A673 (cell line): ENCODE measurements around the gene TRAPPC12. TPM values are rescaled to one million over a fixed set of nuclear protein-coding genes. Genes with fewer than 3 reads are reported as not detected.

Experiments
- BruUV-seq: library from RNA; stranded (reverse); fragments of 400-500 nt; replicated peaks from 2 replicates; lab custom pipeline; 2021; lab: Mats Ljungman, UMichigan
- CTCF ChIA-PET: fragments of 300-600 bp; sonication (Branson Sonifier 250); formaldehyde crosslinking; loops from one replicate; lab custom pipeline; 2022; ENCODE audit warnings: antibody characterized with exemption; lab: Charles Lee
- POLR2A ChIA-PET: fragments of 300-600 bp; sonication (Branson Sonifier 250); formaldehyde crosslinking; loops from one replicate; lab custom pipeline; 2022; ENCODE audit warnings: antibody characterized with exemption; ENCODE audit not compliant: low non-redundant PET; lab: Charles Lee
- DNase-seq: peaks from one replicate; pipeline ENCODE4 v3.0.0-alpha.2; 2015; ENCODE audit warnings: low spot score
- H3K27ac ChIP-seq: fragments of 200-600 bp; sonication (generic); 2 replicates; pipeline ENCODE4 v1.5.1; 2016; ENCODE audit warnings: mixed run types, low read depth, mild to moderate bottlenecking, mixed read lengths, antibody characterized with exemption, low read length; ENCODE audit not compliant: poor library complexity, severe bottlenecking
- H3K27me3 ChIP-seq: fragments of 200-600 bp; sonication (generic); replicated peaks from 2 replicates; pipeline ENCODE4 v1.6.1; 2017; ENCODE audit warnings: mixed run types, low read depth, mild to moderate bottlenecking, mixed read lengths, antibody characterized with exemption, low read length; ENCODE audit not compliant: insufficient read depth, poor library complexity
- H3K36me3 ChIP-seq: fragments of 200-600 bp; sonication (generic); 2 replicates; pipeline ENCODE4 v1.6.1; 2016; ENCODE audit warnings: mixed run types, mild to moderate bottlenecking, mixed read lengths, antibody characterized with exemption, low read length; ENCODE audit not compliant: insufficient read depth, poor library complexity, severe bottlenecking
- H3K4me1 ChIP-seq: fragments of 200-600 bp; sonication (generic); 2 replicates; pipeline ENCODE4 v1.6.1; 2017; ENCODE audit warnings: mixed run types, mild to moderate bottlenecking, mixed read lengths, antibody characterized with exemption, low read length; ENCODE audit not compliant: insufficient read depth, poor library complexity, severe bottlenecking
- H3K4me3 ChIP-seq: fragments of 200-600 bp; sonication (generic); 2 replicates; pipeline ENCODE4 v1.5.1; 2016; ENCODE audit warnings: low read depth, mixed run types, mild to moderate bottlenecking, mixed read lengths, low read length; ENCODE audit not compliant: poor library complexity, severe bottlenecking
- H3K9me3 ChIP-seq: fragments of 200-600 bp; sonication (generic); 2 replicates; pipeline ENCODE4 v1.6.1; 2016; ENCODE audit warnings: mixed run types, low read depth, mild to moderate bottlenecking, mixed read lengths, antibody characterized with exemption, low read length; ENCODE audit not compliant: poor library complexity, severe bottlenecking
- CTCF ChIP-seq: fragments of 300-800, 200-600 bp; sonication (generic); conservative IDR thresholded peaks from 2 replicates; pipeline ENCODE4 v1.5.1; 2017; ENCODE audit warnings: low read depth, mild to moderate bottlenecking, antibody characterized with exemption, low read length, moderate library complexity, mixed read lengths
- EZH2 ChIP-seq: fragments of 200-600 bp; sonication (generic); IDR thresholded peaks from 2 replicates; pipeline ENCODE4 v1.6.1; 2017; ENCODE audit warnings: borderline replicate concordance, low read depth, mild to moderate bottlenecking, mixed read lengths, antibody characterized with exemption, low read length; ENCODE audit not compliant: poor library complexity, severe bottlenecking
- intact Hi-C: fragments of 100-400 bp; cut with micrococcal nuclease; formaldehyde crosslinking; loops from one replicate; pipeline ENCODE4 v1.10.0; 2022; ENCODE audit not compliant: unreplicated experiment
- total RNA-seq: library from RNA; stranded (reverse); gene quantifications from 2 replicates; pipeline ENCODE4 v1.2.3, GENCODE V29; 2021

TRAPPC12 gene
- total RNA-seq, 1 experiment from 2014 or later: 94.4 TPM

- no peaks in the 10 kb centered on the region for H3K27me3 ChIP-seq
- H3K9me3 ChIP-seq: no peaks in the 10 kb centered on the region
- TF ChIP-seq EZH2 (no peak), CTCF (no peak)
- peaks cover 12% of the 10 kb centered on the region for H3K36me3 ChIP-seq
- intact Hi-C loops: no loop called here
- no peaks in the 10 kb centered on the region for H3K4me1 ChIP-seq
- H3K27ac ChIP-seq: no peak overlapping the region
- no peak overlapping the region for H3K4me3 ChIP-seq
- no peak for DNase-seq
- no TSS peak for BruUV-seq
- CTCF ChIA-PET: no interaction called here
- POLR2A ChIA-PET: no interaction called here
Measured at GRCh38 chr2:3442185-3442584, 62.7 kb downstream of the TRAPPC12 start.

DNA sequence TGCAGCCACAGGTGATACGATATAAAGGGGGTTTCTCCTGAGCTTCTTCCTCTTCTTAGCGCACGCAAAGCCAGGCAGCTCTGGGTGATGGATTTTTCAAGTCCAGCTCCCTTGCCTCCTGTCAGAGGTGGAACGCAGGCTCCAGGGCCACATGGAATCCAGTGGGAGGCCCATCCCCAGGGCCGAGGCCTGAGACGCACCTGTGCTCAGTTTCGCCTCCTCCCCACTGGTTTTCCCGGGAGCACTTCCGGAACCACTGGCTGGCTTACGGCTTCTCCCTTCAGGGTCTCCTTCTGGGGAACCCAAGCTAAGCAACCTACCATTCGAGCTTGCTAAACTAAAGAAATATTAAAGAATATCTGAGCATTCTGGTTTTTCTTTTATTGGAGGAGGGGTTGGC, 63.6 kb downstream of the TRAPPC12 start:
- intact Hi-C loops: no loop called here
- no peak for TF ChIP-seq CTCF
- TF ChIP-seq EZH2: no peak
- peaks cover 12% of the 10 kb centered on the region for H3K36me3 ChIP-seq
- H3K9me3 ChIP-seq: no peaks in the 10 kb centered on the region
- no peak overlapping the region for H3K4me3 ChIP-seq
- H3K27ac ChIP-seq: no peak overlapping the region
- BruUV-seq: no TSS peak
- no peaks in the 10 kb centered on the region for H3K27me3 ChIP-seq
- CTCF ChIA-PET: no interaction called here
- POLR2A ChIA-PET: no interaction called here
- DNase-seq: no peak
- no peaks in the 10 kb centered on the region for H3K4me1 ChIP-seq

- Histone ChIP-seq H3K36me3 (peaks cover 12% of the 10 kb centered on the region), H3K9me3 (no peaks in the 10 kb centered on the region), H3K27ac (no peak overlapping the region), H3K4me1 (no peaks in the 10 kb centered on the region), H3K27me3 (no peaks in the 10 kb centered on the region), H3K4me3 (no peak overlapping the region)
- BruUV-seq: no TSS peak
- DNase-seq: no peak
- intact Hi-C loops: no loop called here
- TF ChIP-seq CTCF (0 out of 2 replicates have a peak, but pooled peaks have one; percentile 13), EZH2 (no peak)
- POLR2A ChIA-PET: no interaction called here
- CTCF ChIA-PET: no interaction called here
Measured at GRCh38 chr2:3443506-3444084, 64.1 kb downstream of the TRAPPC12 start.
